Pancreas (tissue), 10 donors: ENCODE measurements around the gene SPSB2. TPM values are rescaled to one million over a fixed set of nuclear protein-coding genes. Genes with fewer than 3 reads are reported as not detected.
A peak's percentile ranks its signal among the peaks of the same experiment; 100 is the strongest.
"Not testable (repeated sequence)": the region's sequence is repeated elsewhere in the genome, so short reads cannot be mapped to it uniquely, and the experiment has no call there.

ENCODE experiments used
- ATAC-seq, 4 donors: fragments of 200-7000 bp; cut with Tn5 transposase; one replicate each; pipeline versions ENCODE4 v1.8.0 to v1.9.1; 2020; ENCODE audit warnings: mild to moderate bottlenecking in 4 of 4, moderate library complexity in 4 of 4
- DNase-seq, 6 donors: peaks; one replicate each; pipeline ENCODE4 v3.0.0-alpha.2; 2020
- FAIRE-seq: peaks from 2 replicates; lab custom pipeline; 2012; peaks lifted over from hg19 to GRCh38; lab: Jason Lieb, UNC
- H3K27ac ChIP-seq, 4 donors: fragments of 200-600 bp; sonication (generic); 1 replicate in 3 of 4; 2 replicates in 1 of 4; pipeline versions ENCODE4 v1.5.0 to v1.8.0; 2020
- H3K27me3 ChIP-seq, 4 donors: fragments of 200-600 bp; one replicate each; pipeline ENCODE4 v1.8.0; 2021
- H3K36me3 ChIP-seq, 3 donors: fragments of 200-600 bp; sonication (generic) in 1 of 3; one replicate each; pipeline versions ENCODE4 v1.5.0 to v1.8.0; 2020 to 2021
- H3K4me1 ChIP-seq, 3 donors: fragments of 200-600 bp; one replicate each; pipeline ENCODE4 v1.8.0; 2021
- H3K4me3 ChIP-seq, 4 donors: fragments of 200-600 bp; sonication (generic) in 2 of 4; one replicate each; pipeline versions ENCODE4 v1.5.0 to v1.8.0; 2020 to 2021
- H3K9me3 ChIP-seq, 4 donors: fragments of 200-600 bp; one replicate each; pipeline ENCODE4 v1.8.0; 2021
- CTCF ChIP-seq, 4 donors: fragments of 200-600 bp; sonication (generic) in 3 of 4; IDR thresholded peaks; one replicate each; pipeline versions ENCODE4 v1.5.0 to v1.8.0; 2021; ENCODE audit warnings: antibody characterized with exemption in 4 of 4
- WGBS, 2 donors: extraction: QIAGEN DNeasy Blood & Tissue Kit; methylation state at CpG; one replicate each; pipeline ENCODE4 v1.1.7; 2013; 5-methylcytosine and 5-hydroxymethylcytosine counted together
- intact Hi-C, 3 donors: fragments of 100-400 bp; cut with DNase I; formaldehyde crosslinking; loops; one replicate each; pipeline versions ENCODE4 v1.11.1 to v1.14.2; 2022
- polyA plus RNA-seq, 2 donors: library from polyadenylated mRNA; stranded (reverse); fragments of 200-250 nt; gene quantifications; one replicate each; pipeline ENCODE4 v1.2.3, GENCODE V29; 2013
- total RNA-seq, 6 donors: library from RNA; stranded (reverse); fragmentation: NEBNext Ultra II Directional in 4 of 6; extraction: Animal tissue kit (Norgen Biotek cat#: 25700) in 4 of 6; gene quantifications; one replicate each; pipeline versions ENCODE4 v1.2.1 to v1.2.4, GENCODE V29; 2021 to 2023
- donor health status: healthy with polysubstance abuse.
- donor health status: DM: no; HTN: no; CAD: no; lungs with moderate emphysema.
- donor health status: DM: no; HTN: no; CAD: no.
- donor health status: control.
- donor health status: control.
- donor health status: Bipolar disorder and iron deficiency.
- donor health status: DM: yes; HTN: yes; CAD: no.
- donor health status: DM: no; HTN: no; CAD: no.
- donor health status: DM: no; HTN: no; CAD: no.
- donor health status: DM: yes; HTN: yes; CAD: no.

The SPSB2 gene
- total and polyA plus RNA-seq, 8 donors: 3.1 to 12.5 (median 4.8) TPM

DNA sequence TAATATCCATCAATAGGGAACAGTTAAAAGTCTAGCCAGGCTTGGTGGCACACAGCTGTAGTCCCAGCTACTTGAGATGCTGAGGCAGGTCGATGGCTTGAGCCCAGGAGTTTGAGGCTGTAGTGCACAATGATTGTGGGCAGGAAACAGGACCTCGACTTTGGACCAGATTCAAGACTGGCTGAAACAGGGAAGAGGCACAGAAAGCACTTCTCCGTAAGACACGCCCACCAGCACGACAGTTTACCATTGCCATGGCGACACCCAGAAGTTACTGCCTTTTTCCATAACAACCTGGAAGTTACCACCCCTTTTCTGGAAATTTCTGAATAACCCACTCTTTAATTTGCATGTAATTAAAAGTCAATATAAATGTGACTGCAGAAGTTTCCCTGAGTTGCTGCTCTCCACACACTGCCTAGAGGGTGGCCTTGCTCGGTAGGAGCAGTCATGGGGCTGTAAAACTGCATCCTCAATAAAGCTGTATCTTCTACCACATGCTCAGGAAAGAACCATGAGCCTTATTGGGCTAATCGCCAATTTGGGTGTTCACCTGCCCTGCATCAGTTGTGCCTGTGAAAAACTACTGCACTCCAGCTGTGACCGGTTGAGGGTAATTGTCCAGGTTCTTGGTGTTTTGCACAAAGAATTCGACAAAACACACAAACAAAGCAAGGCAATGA, 26.9 kb upstream of the SPSB2 start:
- WGBS, 2 donors: 27 to 34% methylated on average over 10 of the region's 10 CpGs
- DNase-seq: peak in 5 of 6 donors; percentile 72 to 85 (median 79)
- no peaks in the 10 kb centered on the region for H3K36me3 ChIP-seq
- no peak for FAIRE-seq
- H3K27me3 ChIP-seq: no peaks in the 10 kb centered on the region
- intact Hi-C loops: no loop called here
- peak; percentile 26 to 74 (median 54) for ATAC-seq
- H3K9me3 ChIP-seq: no peaks in the 10 kb centered on the region
- H3K4me1 ChIP-seq: peaks cover 4 to 15% (median 5%) of the 10 kb centered on the region in 3 donors
- TF ChIP-seq CTCF (IDR thresholded peaks at IDR 0.05): no peak
- H3K27ac ChIP-seq: peak overlapping the region in 3 of 4 donors; percentile 1 to 74 (median 47)
- no peak overlapping the region for H3K4me3 ChIP-seq

- H3K4me3 ChIP-seq: no peak overlapping the region
- H3K9me3 ChIP-seq: no peaks in the 10 kb centered on the region
- no peak for TF ChIP-seq CTCF (IDR thresholded peaks at IDR 0.05)
- DNase-seq: no peak
- H3K4me1 ChIP-seq: peaks cover 4 to 15% (median 5%) of the 10 kb centered on the region in 3 donors
- no peaks in the 10 kb centered on the region for H3K27me3 ChIP-seq
- no peaks in the 10 kb centered on the region for H3K36me3 ChIP-seq
- WGBS, 2 donors: 72 to 77% methylated on average over 5 of the region's 5 CpGs
- no peak for FAIRE-seq
- ATAC-seq: no peak
- peak overlapping the region in 1 of 4 donors; percentile 74 for H3K27ac ChIP-seq
- intact Hi-C loops: no loop called here
These were observed 26.3 kb upstream of the SPSB2 start for GRCh38 chr12:6899427-6899826.

GRCh38 chr12:6896846-6897435, 23.8 kb upstream of the SPSB2 start:
- ATAC-seq: peak in 3 of 4 donors; percentile 38 to 55 (median 52)
- H3K27ac ChIP-seq: no peak overlapping the region
- intact Hi-C loops: no loop called here
- no peak overlapping the region for H3K4me3 ChIP-seq
- peak in 1 of 6 donors; percentile 72 for DNase-seq
- FAIRE-seq: no peak
- no peak for TF ChIP-seq CTCF (IDR thresholded peaks at IDR 0.05)
- peaks cover 0 to 11% (median 5%) of the 10 kb centered on the region in 3 donors for H3K4me1 ChIP-seq
- no peaks in the 10 kb centered on the region for H3K9me3 ChIP-seq
- H3K36me3 ChIP-seq: no peaks in the 10 kb centered on the region
- H3K27me3 ChIP-seq: no peaks in the 10 kb centered on the region
- WGBS, 2 donors: 62% methylated on average over 6 of the region's 6 CpGs

DNA sequence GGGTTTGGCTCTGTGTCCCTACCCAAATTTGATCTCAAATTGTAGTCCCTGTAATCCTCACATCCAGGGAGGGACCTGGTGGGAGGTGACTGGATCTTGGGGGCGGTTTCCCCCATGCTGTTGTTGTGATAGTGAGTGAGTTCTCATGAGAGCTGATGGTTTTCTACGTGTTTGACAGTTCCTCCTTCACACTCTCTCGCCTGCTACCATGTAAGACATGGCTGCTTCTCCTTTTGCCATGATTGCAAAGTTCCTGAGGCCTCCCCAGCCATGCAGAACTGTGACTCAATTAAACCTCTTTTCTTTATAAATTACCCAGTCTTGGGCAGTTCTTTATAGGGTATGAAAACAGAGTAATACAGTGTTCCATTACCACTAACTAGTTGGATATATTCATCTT, 21.2 kb upstream of the SPSB2 start:
- DNase-seq: no peak
- peaks cover 0 to under 1% (median 0%) of the 10 kb centered on the region in 3 donors for H3K4me1 ChIP-seq
- no peak for TF ChIP-seq CTCF (IDR thresholded peaks at IDR 0.05)
- H3K27me3 ChIP-seq: no peaks in the 10 kb centered on the region
- FAIRE-seq: no peak
- intact Hi-C loops: no loop called here
- H3K36me3 ChIP-seq: no peaks in the 10 kb centered on the region
- H3K4me3 ChIP-seq: no peak overlapping the region
- 80 to 93% methylated on average over 3 of the region's 3 CpGs for WGBS, 2 donors
- no peak for ATAC-seq
- H3K27ac ChIP-seq: no peak overlapping the region
- H3K9me3 ChIP-seq: no peaks in the 10 kb centered on the region

GRCh38 chr12:6892683-6893082, 19.6 kb upstream of the SPSB2 start:
- ATAC-seq, H3K27me3 ChIP-seq, DNase-seq, H3K36me3 ChIP-seq, H3K27ac ChIP-seq, FAIRE-seq, intact Hi-C loops, H3K4me3 ChIP-seq, H3K9me3 ChIP-seq, H3K4me1 ChIP-seq: not testable (repeated sequence)
- WGBS, 2 donors: 85 to 89% methylated on average over 3 of the region's 3 CpGs
